Glutamatergic neuron (in vitro differentiated cells): Measurements from ENCODE around the gene NFKBIE. TPM values are rescaled to one million over a fixed set of nuclear protein-coding genes. Genes with fewer than 3 reads are reported as not detected.

ENCODE experiments used
- DNase-seq: peaks from one replicate; pipeline ENCODE4 v3.0.0; 2022
- H3K27ac Mint-ChIP-seq: one replicate; pipeline ENCODE4 v1.8.0; 2020; ENCODE audit warnings: mild to moderate bottlenecking, mixed read lengths, inconsistent platforms; ENCODE audit not compliant: unreplicated experiment
- H3K27me3 Mint-ChIP-seq: one replicate; pipeline ENCODE4 v1.8.0; 2020; ENCODE audit warnings: mild to moderate bottlenecking, moderate library complexity, mixed read lengths, inconsistent platforms; ENCODE audit not compliant: unreplicated experiment
- H3K36me3 Mint-ChIP-seq: one replicate; pipeline ENCODE4 v1.8.0; 2020; ENCODE audit warnings: mild to moderate bottlenecking, mixed read lengths, inconsistent platforms; ENCODE audit not compliant: unreplicated experiment
- H3K4me1 Mint-ChIP-seq: one replicate; pipeline ENCODE4 v1.8.0; 2020; ENCODE audit warnings: mild to moderate bottlenecking, low read depth, mixed read lengths, inconsistent platforms; ENCODE audit not compliant: unreplicated experiment
- H3K4me3 Mint-ChIP-seq: one replicate; pipeline ENCODE4 v1.8.0; 2020; ENCODE audit warnings: mild to moderate bottlenecking, mixed read lengths, inconsistent platforms; ENCODE audit not compliant: unreplicated experiment
- H3K9me3 Mint-ChIP-seq: one replicate; pipeline ENCODE4 v1.8.0; 2020; ENCODE audit warnings: mild to moderate bottlenecking, moderate library complexity, mixed read lengths, inconsistent platforms; ENCODE audit not compliant: unreplicated experiment
- CTCF ChIP-seq: fragments of 200-600 bp; sonication (generic); IDR thresholded peaks from one replicate; pipeline ENCODE4 v1.5.0; 2021; ENCODE audit not compliant: partially characterized antibody, unreplicated experiment
- total RNA-seq: library from RNA; stranded (reverse); fragmentation: NEBNext Ultra II Directional; extraction: Animal tissue kit (Norgen Biotek cat#: 25700); gene quantifications from one replicate; pipeline ENCODE4 v1.2.1, GENCODE V29; 2021; ENCODE audit not compliant: unreplicated experiment

Gene NFKBIE
- total RNA-seq, 1 donor from 2014 or later = 15.3 TPM

GRCh38 chr6:44310241-44310640 lies 44.9 kb upstream of the NFKBIE start:
- no peak for DNase-seq
- peaks cover 8% of the 10 kb centered on the region for H3K9me3 Mint-ChIP-seq
- no peak for TF ChIP-seq CTCF
- peak overlapping the region; percentile 75 for H3K27ac Mint-ChIP-seq
- H3K27me3 Mint-ChIP-seq = peaks cover 7% of the 10 kb centered on the region
- H3K4me1 Mint-ChIP-seq = peaks cover 17% of the 10 kb centered on the region
- peaks cover 7% of the 10 kb centered on the region for H3K36me3 Mint-ChIP-seq
- peak overlapping the region; percentile 73 for H3K4me3 Mint-ChIP-seq

- Mint-ChIP-seq H3K36me3 (peaks cover 7% of the 10 kb centered on the region), H3K27me3 (peaks cover 7% of the 10 kb centered on the region), H3K27ac (peak overlapping the region; percentile 45), H3K9me3 (peaks cover 8% of the 10 kb centered on the region), H3K4me3 (no peak overlapping the region), H3K4me1 (peaks cover 17% of the 10 kb centered on the region)
- DNase-seq = no peak
- TF ChIP-seq CTCF = no peak
Observed at GRCh38 chr6:44309631-44310030, 44.3 kb upstream of the NFKBIE start.

- no peak for DNase-seq
- no peak overlapping the region for H3K27ac Mint-ChIP-seq
- TF ChIP-seq CTCF = no peak
- H3K9me3 Mint-ChIP-seq = peaks cover 7% of the 10 kb centered on the region
- peaks cover 7% of the 10 kb centered on the region for H3K27me3 Mint-ChIP-seq
- H3K4me3 Mint-ChIP-seq = peak overlapping the region; percentile 30
- peaks cover 7% of the 10 kb centered on the region for H3K36me3 Mint-ChIP-seq
- H3K4me1 Mint-ChIP-seq = peaks cover 17% of the 10 kb centered on the region
Observed at GRCh38 chr6:44309092-44309491, 43.7 kb upstream of the NFKBIE start.

GRCh38 chr6:44307217-44307616 lies 41.9 kb upstream of the NFKBIE start:
- no peak for TF ChIP-seq CTCF
- DNase-seq = no peak
- Mint-ChIP-seq H3K4me1 (peaks cover 13% of the 10 kb centered on the region), H3K4me3 (no peak overlapping the region), H3K36me3 (peaks cover 7% of the 10 kb centered on the region), H3K27me3 (peaks cover 10% of the 10 kb centered on the region), H3K9me3 (peaks cover 3% of the 10 kb centered on the region), H3K27ac (no peak overlapping the region)

- H3K36me3 Mint-ChIP-seq = peaks cover 7% of the 10 kb centered on the region
- no peak overlapping the region for H3K4me3 Mint-ChIP-seq
- no peaks in the 10 kb centered on the region for H3K9me3 Mint-ChIP-seq
- H3K27ac Mint-ChIP-seq = no peak overlapping the region
- DNase-seq = no peak
- no peak for TF ChIP-seq CTCF
- peaks cover 10% of the 10 kb centered on the region for H3K27me3 Mint-ChIP-seq
- peaks cover 8% of the 10 kb centered on the region for H3K4me1 Mint-ChIP-seq
Observed at GRCh38 chr6:44306710-44307109, 41.4 kb upstream of the NFKBIE start.
